LNCaP clone FGC (cell line): ENCODE data around the gene P2RY13.

Experiments used
- DNase-seq: peaks from one replicate; pipeline ENCODE4 v3.0.0-alpha.2; 2011; ENCODE audit warnings: low read depth
- H3K4me3 ChIP-seq: 2 replicates; pipeline ENCODE4 v1.5.1; 2011; ENCODE audit warnings: mild to moderate bottlenecking, low read depth, low read length, control low read depth
- CTCF ChIP-seq: IDR thresholded peaks from 2 replicates; pipeline ENCODE4 v1.5.1; 2012; ENCODE audit warnings: mild to moderate bottlenecking; ENCODE audit not compliant: control insufficient read depth, insufficient read depth; ENCODE audit errors: extremely low read depth

Gene P2RY13

GRCh38 chr3:151289445-151289844, 39.9 kb downstream of the P2RY13 start:
- H3K4me3 ChIP-seq: no peak overlapping the region
- DNase-seq: no peak
- TF ChIP-seq CTCF: no peak

GRCh38 chr3:151285940-151286339, 43.4 kb downstream of the P2RY13 start:
- H3K4me3 ChIP-seq: no peak overlapping the region
- TF ChIP-seq CTCF: no peak
- no peak for DNase-seq

GRCh38 chr3:151283907-151284461, 45.4 kb downstream of the P2RY13 start:
- TF ChIP-seq CTCF: no peak
- DNase-seq: peak; percentile 54
- no peak overlapping the region for H3K4me3 ChIP-seq

GRCh38 chr3:151283387-151283786, 46.0 kb downstream of the P2RY13 start:
- DNase-seq: no peak
- TF ChIP-seq CTCF: no peak

GRCh38 chr3:151282921-151283320, 46.4 kb downstream of the P2RY13 start:
- peak; percentile 44 for DNase-seq
- peak; percentile 51 for TF ChIP-seq CTCF
- H3K4me3 ChIP-seq: no peak overlapping the region

More at GRCh38 chr3:151283387-151283786, 46.0 kb downstream of the P2RY13 start:
- H3K4me3 ChIP-seq: no peak overlapping the region

GRCh38 chr3:151281671-151282324, 47.6 kb downstream of the P2RY13 start:
- TF ChIP-seq CTCF: no peak
- H3K4me3 ChIP-seq: no peak overlapping the region
- DNase-seq: no peak

- DNase-seq: no peak
- H3K4me3 ChIP-seq: no peak within 1 kb of the TSS
- TF ChIP-seq CTCF: no peak
Observed at GRCh38 chr3:151278230-151278629, 51.1 kb downstream of the P2RY13 start, which contains the start of gene P2RY14. Gene P2RY14 (minus strand): TSS chr3:151278542. CDS start chr3:151214316, 64,226 bp downstream.
